ENCODE measurements around the gene MRNIP. TPM values are rescaled to one million over a fixed set of nuclear protein-coding genes. Genes with fewer than 3 reads are reported as not detected.

The MRNIP gene
- total and polyA plus RNA-seq, 9 donors = 10.7 to 20.2 (median 15.9) TPM

GRCh38 chr5:179832039-179832745, 26.4 kb downstream of the MRNIP start:
- Histone ChIP-seq H3K27me3 (ENCODE audit: control insufficient read depth, insufficient read depth, low read length) (no peaks in the 10 kb centered on the region), H3K4me1 (ENCODE audit: control insufficient read depth, insufficient read depth, low read length) (no peaks in the 10 kb centered on the region), H3K27ac (ENCODE audit: low read length) (no peak overlapping the region), H3K36me3 (ENCODE audit: control insufficient read depth, insufficient read depth, low read length) (peaks cover 73% of the 10 kb centered on the region), H3K4me3 (ENCODE audit: low read length) (no peak overlapping the region), H3K9me3 (replicated peaks; ENCODE audit: control insufficient read depth, low read depth, low read length) (no peaks in the 10 kb centered on the region)
- DNase-seq = no peak
- 91% methylated on average over 19 of the region's 20 CpGs for WGBS (ENCODE audit: insufficient coverage)

GRCh38 chr5:179830818-179831468, 27.7 kb downstream of the MRNIP start:
- 96% methylated on average over 5 of the region's 7 CpGs for WGBS (ENCODE audit: insufficient coverage)
- peaks cover 72% of the 10 kb centered on the region for H3K36me3 ChIP-seq (ENCODE audit: control insufficient read depth, insufficient read depth, low read length)
- DNase-seq = no peak
- no peaks in the 10 kb centered on the region for H3K27me3 ChIP-seq (ENCODE audit: control insufficient read depth, insufficient read depth, low read length)
- H3K9me3 ChIP-seq (replicated peaks; ENCODE audit: control insufficient read depth, low read depth, low read length) = no peaks in the 10 kb centered on the region
- H3K27ac ChIP-seq (ENCODE audit: low read length) = no peak overlapping the region
- H3K4me3 ChIP-seq (ENCODE audit: low read length) = no peak overlapping the region
- no peaks in the 10 kb centered on the region for H3K4me1 ChIP-seq (ENCODE audit: control insufficient read depth, insufficient read depth, low read length)

DNA sequence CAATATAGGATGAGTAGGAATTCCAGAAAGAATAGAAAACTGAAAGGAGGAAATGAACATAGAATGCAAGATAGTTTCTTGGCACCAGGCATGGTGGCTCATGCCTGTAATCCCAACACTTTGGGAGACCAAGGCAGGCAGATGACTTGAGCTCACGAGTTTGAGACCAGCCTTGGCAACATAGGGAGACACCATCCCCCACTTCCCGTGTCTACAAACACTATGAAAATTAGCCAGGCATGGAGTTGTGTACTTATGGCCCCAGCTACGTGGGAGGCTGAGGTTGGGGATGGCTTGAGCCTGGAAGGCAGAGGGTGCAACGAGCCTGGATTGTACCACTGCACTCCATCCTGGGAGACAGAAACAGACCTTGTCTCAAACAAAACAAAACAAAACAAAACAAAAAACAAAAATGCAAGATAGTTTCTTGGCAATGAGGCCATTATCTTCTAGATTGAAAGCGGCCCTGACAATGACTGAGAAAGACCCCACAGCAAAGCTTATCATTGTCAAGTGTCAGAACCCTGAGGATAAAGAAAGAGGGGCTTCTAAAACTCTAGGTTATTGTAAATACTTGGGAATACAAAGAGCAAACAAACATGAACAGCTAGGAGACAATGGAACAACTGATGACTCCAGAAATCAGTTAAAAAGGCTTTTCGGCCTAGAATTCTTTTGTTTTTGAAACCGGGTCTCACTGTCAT, 28.7 kb downstream of the MRNIP start:
- Histone ChIP-seq H3K36me3 (ENCODE audit: control insufficient read depth, insufficient read depth, low read length) (peaks cover 81% of the 10 kb centered on the region), H3K9me3 (replicated peaks; ENCODE audit: control insufficient read depth, low read depth, low read length) (no peaks in the 10 kb centered on the region), H3K27ac (ENCODE audit: low read length) (no peak overlapping the region), H3K4me1 (ENCODE audit: control insufficient read depth, insufficient read depth, low read length) (no peaks in the 10 kb centered on the region), H3K27me3 (ENCODE audit: control insufficient read depth, insufficient read depth, low read length) (no peaks in the 10 kb centered on the region), H3K4me3 (ENCODE audit: low read length) (no peak overlapping the region)
- 94% methylated on average over 2 of the region's 7 CpGs for WGBS (ENCODE audit: insufficient coverage)
- DNase-seq = no peak

GRCh38 chr5:179828756-179829421, 29.7 kb downstream of the MRNIP start:
- Histone ChIP-seq H3K36me3 (ENCODE audit: control insufficient read depth, insufficient read depth, low read length) (peaks cover 87% of the 10 kb centered on the region), H3K27me3 (ENCODE audit: control insufficient read depth, insufficient read depth, low read length) (no peaks in the 10 kb centered on the region), H3K9me3 (replicated peaks; ENCODE audit: control insufficient read depth, low read depth, low read length) (no peaks in the 10 kb centered on the region), H3K4me3 (ENCODE audit: low read length) (no peak overlapping the region), H3K27ac (ENCODE audit: low read length) (no peak overlapping the region), H3K4me1 (ENCODE audit: control insufficient read depth, insufficient read depth, low read length) (no peaks in the 10 kb centered on the region)
- WGBS (ENCODE audit: insufficient coverage) = 83% methylated on average over 1 of the region's 3 CpGs
- no peak for DNase-seq

GRCh38 chr5:179827680-179828079, 30.9 kb downstream of the MRNIP start:
- Histone ChIP-seq H3K27me3 (ENCODE audit: control insufficient read depth, insufficient read depth, low read length) (no peaks in the 10 kb centered on the region), H3K4me1 (ENCODE audit: control insufficient read depth, insufficient read depth, low read length) (peaks cover 2% of the 10 kb centered on the region), H3K36me3 (ENCODE audit: control insufficient read depth, insufficient read depth, low read length) (peaks cover 83% of the 10 kb centered on the region), H3K27ac (ENCODE audit: low read length) (peak overlapping the region; percentile 7), H3K4me3 (ENCODE audit: low read length) (no peak overlapping the region), H3K9me3 (replicated peaks; ENCODE audit: control insufficient read depth, low read depth, low read length) (no peaks in the 10 kb centered on the region)
- WGBS (ENCODE audit: insufficient coverage) = 61% methylated on average over 8 of the region's 9 CpGs
- DNase-seq = peak; percentile 39

DNA sequence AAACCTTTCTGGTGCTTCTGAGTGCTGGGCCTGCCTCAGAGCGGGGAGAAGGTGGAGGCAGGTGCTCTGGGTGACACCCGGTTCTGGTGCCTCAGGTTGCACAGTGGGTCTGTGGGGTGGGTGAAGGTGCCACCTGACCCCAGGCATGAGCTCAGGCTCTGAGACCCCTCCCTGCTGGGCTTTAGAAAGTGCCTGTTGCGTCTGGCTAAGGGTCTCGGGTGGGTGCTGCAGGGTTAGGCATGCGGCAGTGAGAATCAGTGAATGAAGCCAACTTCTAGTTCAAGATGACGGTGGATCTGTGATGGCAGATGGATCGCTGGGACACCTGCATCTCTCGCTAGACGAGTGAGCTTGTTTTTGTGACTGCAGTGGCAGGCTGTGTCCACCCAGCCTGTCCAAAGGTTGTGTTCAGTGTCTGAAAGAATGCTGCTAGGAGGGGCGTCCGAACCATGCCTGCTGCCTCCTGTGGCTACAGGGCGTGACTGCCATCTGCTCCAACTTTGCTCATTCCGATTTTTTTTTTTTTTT, 32.9 kb downstream of the MRNIP start:
- Histone ChIP-seq H3K27me3 (ENCODE audit: control insufficient read depth, insufficient read depth, low read length) (no peaks in the 10 kb centered on the region), H3K4me1 (ENCODE audit: control insufficient read depth, insufficient read depth, low read length) (peaks cover 7% of the 10 kb centered on the region), H3K9me3 (replicated peaks; ENCODE audit: control insufficient read depth, low read depth, low read length) (no peaks in the 10 kb centered on the region), H3K27ac (ENCODE audit: low read length) (no peak overlapping the region), H3K4me3 (ENCODE audit: low read length) (no peak overlapping the region), H3K36me3 (ENCODE audit: control insufficient read depth, insufficient read depth, low read length) (peaks cover 69% of the 10 kb centered on the region)
- WGBS (ENCODE audit: insufficient coverage) = 91% methylated on average over 11 of the region's 13 CpGs
- DNase-seq = no peak

- WGBS (ENCODE audit: insufficient coverage) = 92% methylated on average over 1 of the region's 3 CpGs
- DNase-seq = no peak
- no peaks in the 10 kb centered on the region for H3K27me3 ChIP-seq (ENCODE audit: control insufficient read depth, insufficient read depth, low read length)
- no peak overlapping the region for H3K27ac ChIP-seq (ENCODE audit: low read length)
- H3K4me1 ChIP-seq (ENCODE audit: control insufficient read depth, insufficient read depth, low read length) = peaks cover 16% of the 10 kb centered on the region
- H3K36me3 ChIP-seq (ENCODE audit: control insufficient read depth, insufficient read depth, low read length) = peaks cover 62% of the 10 kb centered on the region
- no peaks in the 10 kb centered on the region for H3K9me3 ChIP-seq (replicated peaks; ENCODE audit: control insufficient read depth, low read depth, low read length)
- no peak overlapping the region for H3K4me3 ChIP-seq (ENCODE audit: low read length)
These were observed 33.9 kb downstream of the MRNIP start for GRCh38 chr5:179824745-179825112.

DNA sequence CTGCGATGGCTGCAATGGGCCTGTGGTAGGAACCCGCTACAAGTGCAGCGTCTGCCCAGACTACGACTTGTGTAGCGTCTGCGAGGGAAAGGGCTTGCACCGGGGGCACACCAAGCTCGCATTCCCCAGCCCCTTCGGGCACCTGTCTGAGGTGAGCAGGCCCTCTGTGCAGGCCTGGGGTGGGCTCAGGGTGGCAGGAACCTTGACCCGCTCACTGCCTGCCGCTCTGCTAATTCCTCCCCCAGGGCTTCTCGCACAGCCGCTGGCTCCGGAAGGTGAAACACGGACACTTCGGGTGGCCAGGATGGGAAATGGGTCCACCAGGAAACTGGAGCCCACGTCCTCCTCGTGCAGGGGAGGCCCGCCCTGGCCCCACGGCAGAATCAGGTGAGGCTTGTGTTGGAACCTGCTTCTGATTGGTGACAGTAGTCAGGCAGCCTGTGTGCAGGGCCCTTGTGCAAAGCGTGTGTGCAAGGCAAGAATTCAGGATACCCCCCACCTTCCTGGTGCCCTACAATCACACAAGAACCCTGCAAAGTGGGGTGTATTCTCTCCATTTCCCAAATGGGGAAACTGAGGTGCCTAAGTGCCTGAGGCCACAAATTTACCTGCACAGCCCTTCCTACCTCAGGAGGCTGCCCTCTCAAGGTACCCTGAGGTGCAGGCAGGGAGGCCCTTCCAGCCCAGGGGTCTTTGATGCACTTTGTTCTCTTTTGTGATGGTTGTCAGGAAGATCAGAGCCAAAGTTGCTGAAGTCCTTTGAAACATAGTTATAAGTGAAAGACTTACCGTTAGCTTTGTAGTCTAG, 34.5 kb downstream of the MRNIP start:
- H3K36me3 ChIP-seq (ENCODE audit: control insufficient read depth, insufficient read depth, low read length) = peaks cover 58% of the 10 kb centered on the region
- WGBS (ENCODE audit: insufficient coverage) = 90% methylated on average over 19 of the region's 22 CpGs
- no peaks in the 10 kb centered on the region for H3K27me3 ChIP-seq (ENCODE audit: control insufficient read depth, insufficient read depth, low read length)
- no peak overlapping the region for H3K4me3 ChIP-seq (ENCODE audit: low read length)
- H3K27ac ChIP-seq (ENCODE audit: low read length) = no peak overlapping the region
- no peak for DNase-seq
- H3K9me3 ChIP-seq (replicated peaks; ENCODE audit: control insufficient read depth, low read depth, low read length) = no peaks in the 10 kb centered on the region
- H3K4me1 ChIP-seq (ENCODE audit: control insufficient read depth, insufficient read depth, low read length) = peaks cover 22% of the 10 kb centered on the region

DNA sequence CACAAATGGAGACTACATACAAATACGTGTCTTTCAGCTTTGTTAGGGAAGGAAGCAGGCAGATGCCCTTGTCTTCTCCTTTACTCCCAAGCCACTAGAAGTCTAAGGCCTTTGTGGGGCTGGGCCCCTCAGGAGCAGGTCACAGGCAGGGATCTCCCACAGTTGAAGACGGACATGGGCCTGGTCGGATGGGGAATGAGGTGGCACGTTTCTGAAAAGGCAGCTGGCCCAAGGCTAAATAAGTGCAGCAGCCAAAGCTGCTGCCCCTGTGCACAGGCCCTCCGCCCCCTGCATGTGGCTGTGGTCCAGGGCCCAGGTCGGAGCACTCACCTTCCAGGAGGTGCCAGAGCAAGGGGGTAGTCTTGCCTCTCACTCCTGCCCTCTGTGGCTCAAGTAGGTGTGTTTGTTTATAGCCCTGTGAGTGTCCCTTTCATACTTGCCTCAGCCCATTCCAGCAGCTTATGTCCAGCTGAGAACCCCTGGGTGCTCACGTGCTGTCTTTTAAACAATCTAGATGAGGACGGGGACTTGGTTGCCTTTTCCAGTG, 36.1 kb downstream of the MRNIP start:
- no peak overlapping the region for H3K27ac ChIP-seq (ENCODE audit: low read length)
- no peak overlapping the region for H3K4me3 ChIP-seq (ENCODE audit: low read length)
- H3K36me3 ChIP-seq (ENCODE audit: control insufficient read depth, insufficient read depth, low read length) = peaks cover 48% of the 10 kb centered on the region
- no peaks in the 10 kb centered on the region for H3K27me3 ChIP-seq (ENCODE audit: control insufficient read depth, insufficient read depth, low read length)
- H3K9me3 ChIP-seq (replicated peaks; ENCODE audit: control insufficient read depth, low read depth, low read length) = no peaks in the 10 kb centered on the region
- DNase-seq = no peak
- H3K4me1 ChIP-seq (ENCODE audit: control insufficient read depth, insufficient read depth, low read length) = peaks cover 33% of the 10 kb centered on the region
- WGBS (ENCODE audit: insufficient coverage) = 68% methylated on average over 7 of the region's 8 CpGs

Data from muscle of leg (tissue), 11 donors.